SIG-M5 treated with dmso at 0.1 percent for 504 hours (cell line): ENCODE data around the gene EVL.
"Not testable (repeated sequence)": the region's sequence is repeated elsewhere in the genome, so short reads cannot be mapped to it uniquely, and the experiment has no call there.

ENCODE experiments used
- DNase-seq: peaks from one replicate; lab custom pipeline; 2025; ENCODE audit not compliant: unreplicated experiment; lab: John Stamatoyannopoulos, UW

EVL gene

GRCh38 chr14:100159865-100160533, 94.8 kb downstream of the EVL start:
- DNase-seq, result no peak

DNA sequence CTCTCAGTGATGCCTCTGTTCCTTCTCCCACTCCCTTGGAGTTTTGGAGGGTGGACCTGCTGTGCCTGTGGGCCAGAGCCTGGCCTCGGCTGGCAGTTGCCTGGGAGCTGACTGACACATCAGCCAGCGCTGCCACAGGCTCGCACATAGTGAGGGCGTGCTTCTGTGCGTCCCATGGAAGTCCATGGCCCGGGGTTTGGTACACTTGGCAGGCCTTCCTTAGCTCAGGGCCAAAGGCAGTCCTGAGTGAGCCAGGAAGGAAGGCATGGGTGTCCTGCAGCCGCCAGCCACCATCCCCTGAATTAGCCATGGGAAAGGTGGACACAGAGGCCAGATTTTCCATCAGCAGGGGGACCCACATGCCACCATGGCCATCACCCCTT, 95.3 kb downstream of the EVL start:
- DNase-seq, result no peak

DNA sequence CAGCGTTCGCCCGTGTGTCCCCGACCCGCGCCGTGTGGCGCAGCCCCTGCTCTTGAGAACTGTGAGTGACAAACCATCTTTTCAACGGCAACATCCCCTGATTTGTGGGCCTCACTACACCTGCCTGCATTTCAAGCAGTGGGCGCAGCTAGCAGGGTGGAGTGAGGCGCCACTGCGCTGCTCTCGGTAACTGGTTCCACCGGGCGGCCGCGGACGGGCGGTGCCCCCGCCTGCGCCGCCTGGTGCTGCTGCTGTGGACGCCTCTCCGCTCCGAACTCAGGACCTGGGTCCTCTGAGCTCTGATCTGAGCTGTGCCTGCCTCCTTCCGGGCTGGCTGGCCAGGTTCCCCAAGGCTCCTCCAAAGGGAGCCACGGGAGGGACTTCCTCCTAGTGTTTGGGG, 100.2 kb downstream of the EVL start:
- no peak for DNase-seq

DNA sequence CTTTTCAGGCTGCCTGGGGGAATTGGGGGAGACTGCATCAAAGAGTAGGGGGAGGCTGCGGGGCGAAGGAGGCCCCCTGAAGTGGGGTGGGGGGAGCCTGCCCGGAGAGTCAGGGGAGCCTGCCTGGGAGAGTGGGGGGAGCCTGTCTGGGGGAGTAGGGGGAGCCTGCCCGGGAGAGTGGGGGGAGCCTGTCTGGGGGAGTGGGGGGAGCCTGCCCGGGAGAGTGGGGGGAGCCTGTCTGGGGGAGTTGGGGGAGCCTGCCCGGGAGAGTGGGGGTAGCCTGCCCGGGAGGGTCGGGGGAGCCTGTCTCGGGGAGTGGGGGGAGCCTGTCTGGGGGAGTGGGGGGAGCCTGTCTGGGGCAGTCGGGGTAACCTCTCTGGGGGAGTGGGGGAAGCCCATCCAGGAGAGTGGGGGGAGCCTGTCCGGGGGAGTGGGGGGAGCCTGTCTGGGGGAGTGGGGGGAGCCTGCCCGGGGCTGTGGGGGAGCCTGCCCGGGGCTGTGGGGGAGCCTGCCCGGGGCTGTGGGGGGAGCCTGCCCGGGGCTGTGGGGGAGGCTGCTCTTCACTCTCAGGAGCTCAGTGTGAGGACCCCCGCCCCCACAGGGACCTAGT, 100.7 kb downstream of the EVL start:
- DNase-seq, result no peak

DNA sequence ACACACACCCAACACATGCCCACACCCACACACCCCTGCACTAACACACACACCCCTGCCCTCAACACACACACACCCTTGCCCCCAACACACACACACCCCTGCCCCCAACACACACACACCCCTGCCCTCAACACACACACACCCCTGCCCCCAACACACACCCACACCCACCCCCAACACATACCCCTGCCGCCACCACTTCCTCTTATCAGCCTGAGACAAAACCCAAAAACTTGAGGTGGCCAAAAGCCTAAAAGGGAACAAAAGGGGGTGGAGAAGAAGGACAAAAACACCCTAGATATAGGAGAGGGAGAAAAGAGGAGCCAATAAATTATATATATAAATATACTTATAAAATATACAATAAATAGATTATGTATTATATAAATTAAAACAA, 103.3 kb downstream of the EVL start:
- DNase-seq, result peak; percentile 45

GRCh38 chr14:100170880-100171279, 105.7 kb downstream of the EVL start:
- DNase-seq, result no peak

DNA sequence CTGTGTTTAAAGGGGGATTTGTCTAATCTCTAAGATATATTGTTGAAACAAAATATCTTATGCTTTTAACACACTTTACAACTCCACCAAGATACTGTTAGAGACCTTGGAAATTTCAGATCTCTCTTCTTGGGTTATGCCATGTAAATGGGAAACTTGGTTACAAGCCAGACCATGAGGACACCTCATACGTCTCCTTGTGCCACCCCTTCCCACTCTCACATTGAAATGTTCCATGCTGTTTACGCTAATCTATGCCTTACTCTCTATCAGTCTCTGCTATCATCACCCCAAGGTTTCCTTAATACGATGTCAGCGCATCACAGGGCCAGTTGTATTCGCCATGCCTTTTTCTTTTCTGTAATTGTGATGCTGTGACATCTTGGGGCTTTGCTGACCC, 107.6 kb downstream of the EVL start:
- no peak for DNase-seq

DNA sequence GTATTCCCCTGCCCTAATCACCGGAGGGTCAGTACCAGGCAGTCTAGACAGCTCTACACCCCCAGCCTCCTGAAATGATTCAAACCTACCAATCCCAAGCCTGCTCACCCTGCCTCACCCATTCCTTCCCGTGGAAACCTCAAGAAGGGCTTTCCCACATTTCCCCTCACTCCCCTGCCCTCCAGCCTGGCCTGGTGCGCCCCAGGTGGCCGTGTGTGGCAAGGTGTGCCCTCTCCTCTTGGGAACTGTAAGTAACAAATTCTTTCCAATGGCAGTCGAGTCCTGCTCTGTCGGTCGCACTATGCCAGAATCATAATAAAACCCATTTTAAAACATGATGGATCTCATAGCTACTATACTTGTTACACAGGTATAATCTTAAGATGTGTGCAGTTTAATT, 108.1 kb downstream of the EVL start:
- DNase-seq, result no peak

DNA sequence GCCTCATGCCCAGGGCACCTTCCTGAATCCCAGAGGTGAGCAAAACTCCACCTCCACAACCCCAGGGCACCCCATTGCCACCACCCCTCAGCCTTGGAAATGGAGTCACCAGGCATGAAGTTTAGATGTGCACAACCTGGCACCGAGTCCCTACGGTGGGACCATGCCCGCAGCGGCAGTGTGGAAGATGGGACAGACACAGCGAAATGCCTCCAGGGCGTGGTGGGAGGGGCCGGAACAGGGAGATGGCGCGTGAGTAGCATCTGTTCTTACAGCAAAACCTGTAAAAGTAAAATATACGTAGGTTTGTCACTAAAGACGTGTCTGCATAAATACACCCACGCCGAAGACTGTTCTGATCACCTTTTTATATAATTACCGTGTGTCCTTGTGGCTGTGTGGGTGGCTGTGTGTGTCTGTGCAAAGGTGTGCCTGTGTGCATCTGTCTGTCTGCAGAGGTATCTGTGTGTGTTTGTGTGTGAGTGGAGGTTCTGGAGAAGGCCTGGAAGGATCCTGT, 111.6 kb downstream of the EVL start:
- no peak for DNase-seq

DNA sequence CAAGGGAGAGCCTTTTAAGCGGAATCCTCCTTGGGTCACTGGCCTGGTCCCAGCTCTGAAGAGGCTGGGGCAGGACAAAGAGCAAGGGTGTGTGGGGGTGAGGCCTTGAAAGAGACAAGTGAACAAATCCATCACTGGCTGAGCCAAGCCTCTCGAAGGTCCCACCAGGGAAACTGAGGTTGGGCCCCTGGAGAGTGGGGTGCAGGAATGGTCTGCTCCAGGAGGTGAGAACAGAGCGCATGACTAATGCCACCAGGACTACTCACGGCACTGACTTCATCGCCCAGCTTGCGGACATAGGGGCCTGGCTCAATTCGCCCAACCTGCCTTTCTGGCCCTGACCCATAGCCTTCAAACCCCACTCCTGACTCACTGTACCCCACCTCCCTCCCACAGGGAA, 113.5 kb downstream of the EVL start:
- no peak for DNase-seq

DNA sequence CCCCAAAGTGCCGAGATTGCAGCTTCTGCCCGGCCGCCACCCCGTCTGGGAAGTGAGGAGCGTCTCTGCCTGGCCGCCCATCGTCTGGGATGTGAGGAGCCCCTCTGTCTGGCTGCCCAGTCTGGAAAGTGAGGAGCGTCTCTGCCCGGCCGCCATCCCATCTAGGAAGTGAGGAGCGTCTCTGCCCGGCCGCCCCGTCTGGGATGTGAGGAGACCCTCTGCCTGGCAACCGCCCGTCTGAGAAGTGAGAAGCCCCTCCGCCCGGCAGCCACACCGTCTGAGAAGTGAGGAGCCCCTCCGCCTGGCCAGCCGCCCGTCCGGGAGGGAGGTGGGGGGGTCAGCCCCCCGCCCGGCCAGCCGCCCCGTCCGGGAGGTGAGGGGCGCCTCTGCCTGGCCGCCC, 115.4 kb downstream of the EVL start:
- not testable (repeated sequence) for DNase-seq

DNA sequence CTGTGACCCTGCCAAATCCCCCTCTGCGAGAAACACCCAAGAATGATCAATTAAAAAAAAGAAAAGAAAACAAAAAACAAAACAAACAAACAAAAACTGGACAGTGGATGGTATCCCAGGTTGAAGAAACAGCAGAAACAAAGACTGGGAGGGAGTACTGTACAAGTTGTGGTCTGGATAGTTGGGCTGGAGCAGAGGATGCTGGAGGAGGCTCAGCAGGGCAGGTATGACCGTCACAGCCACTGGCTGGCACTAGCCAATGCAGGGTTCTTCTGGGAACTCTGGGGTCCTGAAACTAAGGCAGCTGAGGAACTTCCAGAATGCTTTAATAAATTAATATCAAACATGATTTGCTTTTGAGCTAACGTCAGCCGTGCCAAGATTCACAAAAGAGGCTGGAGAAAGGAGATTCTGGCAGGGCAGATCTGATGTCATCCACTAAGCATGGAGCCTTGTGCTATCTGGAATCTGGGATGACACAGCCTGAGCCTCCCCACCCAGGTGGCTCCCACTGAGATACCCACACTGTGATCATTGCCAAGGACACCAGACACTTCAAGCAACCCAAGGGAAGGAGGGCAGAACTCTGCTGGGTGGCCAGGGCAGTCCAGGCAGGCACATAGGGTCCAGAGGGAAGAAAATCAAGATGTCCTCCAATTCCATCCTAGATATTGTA, 116.8 kb downstream of the EVL start:
- not testable (repeated sequence) for DNase-seq

DNA sequence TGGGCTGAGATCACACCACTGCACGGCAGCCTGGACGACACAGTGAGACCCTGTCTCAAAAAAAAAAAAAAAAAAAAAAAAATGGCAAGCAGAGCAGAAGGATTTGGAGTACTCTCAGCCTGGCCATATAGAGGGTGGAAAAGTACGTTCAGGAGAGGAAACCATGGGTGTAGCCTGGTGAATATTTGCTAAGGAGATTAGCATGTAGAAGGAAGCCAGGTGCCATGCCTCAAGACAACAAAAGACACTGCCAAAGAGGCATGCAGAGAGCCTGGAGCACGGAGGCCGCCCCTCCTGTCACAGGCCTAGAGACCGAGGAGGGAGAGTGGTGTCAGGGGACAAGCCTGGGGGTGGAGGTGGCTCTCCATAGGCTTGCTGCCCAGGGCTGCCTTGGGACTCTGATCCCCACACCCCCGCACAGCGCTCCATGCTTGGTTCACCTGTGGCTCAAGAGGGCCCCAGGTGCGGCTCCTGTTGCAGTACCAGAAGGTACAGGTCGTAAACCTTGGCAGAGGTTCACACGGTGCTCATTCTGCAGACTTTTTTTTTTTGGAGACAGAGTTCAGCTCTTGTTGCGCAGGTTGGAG, 122.1 kb downstream of the EVL start:
- DNase-seq, result no peak

GRCh38 chr14:100188392-100189030, 123.3 kb downstream of the EVL start:
- DNase-seq, result no peak

- no peak for DNase-seq
These were observed 124.9 kb downstream of the EVL start for GRCh38 chr14:100190126-100190525.

DNA sequence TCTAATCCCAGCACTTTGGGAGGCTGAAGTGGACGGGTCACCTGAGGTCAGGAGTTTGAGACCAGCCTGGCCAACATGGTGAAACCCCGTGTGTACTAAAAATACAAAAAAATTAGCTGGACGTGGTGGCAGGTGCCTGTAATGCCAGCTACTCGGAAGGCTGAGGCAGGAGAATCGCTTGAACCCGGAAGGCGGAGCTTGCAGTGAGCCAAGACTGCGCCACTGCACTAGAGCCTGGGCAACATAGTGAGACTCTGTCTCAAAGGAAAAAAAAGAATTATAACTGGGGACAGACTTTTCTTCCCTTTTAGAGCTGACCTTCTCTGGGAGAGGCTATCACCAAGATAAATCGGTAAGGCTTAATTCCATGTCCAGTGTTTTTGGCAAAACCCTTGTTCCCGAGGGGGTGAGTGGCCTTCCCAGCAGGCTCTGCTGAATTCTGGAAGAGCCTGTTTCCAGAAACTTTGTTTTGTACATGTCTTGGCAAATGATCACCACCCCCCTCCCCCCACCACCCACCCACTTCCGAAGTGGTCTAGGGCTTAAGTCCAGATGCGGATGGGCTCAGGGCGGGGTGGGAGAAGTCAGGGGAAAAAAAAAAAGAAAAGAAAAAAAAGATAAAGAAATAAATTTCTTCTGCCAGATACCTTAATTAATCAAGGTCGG, 126.5 kb downstream of the EVL start:
- DNase-seq, result no peak

DNA sequence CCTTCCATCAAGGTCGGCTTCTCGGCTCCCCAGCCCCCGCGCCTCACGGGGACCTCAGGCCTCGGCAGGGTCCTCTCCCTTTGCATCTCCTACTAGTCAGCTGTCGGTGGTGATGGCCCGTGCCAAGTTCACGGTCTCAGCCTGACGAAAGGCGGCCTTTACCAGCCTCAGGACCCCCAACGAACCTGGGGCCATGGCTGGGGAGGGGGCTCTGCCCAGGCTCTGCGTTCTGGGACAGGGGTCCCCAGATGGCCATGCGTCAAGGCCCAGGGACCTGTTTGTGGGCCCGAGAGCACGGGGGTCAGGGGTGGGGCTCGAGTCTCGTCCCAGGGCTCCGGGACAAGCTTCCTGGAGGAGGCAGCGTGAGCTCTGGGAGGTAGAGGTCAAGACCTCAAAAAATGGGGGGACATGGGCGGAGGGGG, 127.0 kb downstream of the EVL start:
- DNase-seq, result no peak

- DNase-seq, result peak; percentile 98
These were observed 127.6 kb downstream of the EVL start for GRCh38 chr14:100192672-100193416.
